GM21825 (cell line): ENCODE data around the gene SCAF11.
"Not testable (repeated sequence)": the region's sequence is repeated elsewhere in the genome, so short reads cannot be mapped to it uniquely, and the experiment has no call there.

Experiments
- ATAC-seq: cut with Tn5 transposase; IDR thresholded peaks from one replicate; pipeline ENCODE4 v1.9.1; 2021; ENCODE audit warnings: mild to moderate bottlenecking, moderate library complexity; ENCODE audit not compliant: unreplicated experiment

SCAF11 gene, protein sequence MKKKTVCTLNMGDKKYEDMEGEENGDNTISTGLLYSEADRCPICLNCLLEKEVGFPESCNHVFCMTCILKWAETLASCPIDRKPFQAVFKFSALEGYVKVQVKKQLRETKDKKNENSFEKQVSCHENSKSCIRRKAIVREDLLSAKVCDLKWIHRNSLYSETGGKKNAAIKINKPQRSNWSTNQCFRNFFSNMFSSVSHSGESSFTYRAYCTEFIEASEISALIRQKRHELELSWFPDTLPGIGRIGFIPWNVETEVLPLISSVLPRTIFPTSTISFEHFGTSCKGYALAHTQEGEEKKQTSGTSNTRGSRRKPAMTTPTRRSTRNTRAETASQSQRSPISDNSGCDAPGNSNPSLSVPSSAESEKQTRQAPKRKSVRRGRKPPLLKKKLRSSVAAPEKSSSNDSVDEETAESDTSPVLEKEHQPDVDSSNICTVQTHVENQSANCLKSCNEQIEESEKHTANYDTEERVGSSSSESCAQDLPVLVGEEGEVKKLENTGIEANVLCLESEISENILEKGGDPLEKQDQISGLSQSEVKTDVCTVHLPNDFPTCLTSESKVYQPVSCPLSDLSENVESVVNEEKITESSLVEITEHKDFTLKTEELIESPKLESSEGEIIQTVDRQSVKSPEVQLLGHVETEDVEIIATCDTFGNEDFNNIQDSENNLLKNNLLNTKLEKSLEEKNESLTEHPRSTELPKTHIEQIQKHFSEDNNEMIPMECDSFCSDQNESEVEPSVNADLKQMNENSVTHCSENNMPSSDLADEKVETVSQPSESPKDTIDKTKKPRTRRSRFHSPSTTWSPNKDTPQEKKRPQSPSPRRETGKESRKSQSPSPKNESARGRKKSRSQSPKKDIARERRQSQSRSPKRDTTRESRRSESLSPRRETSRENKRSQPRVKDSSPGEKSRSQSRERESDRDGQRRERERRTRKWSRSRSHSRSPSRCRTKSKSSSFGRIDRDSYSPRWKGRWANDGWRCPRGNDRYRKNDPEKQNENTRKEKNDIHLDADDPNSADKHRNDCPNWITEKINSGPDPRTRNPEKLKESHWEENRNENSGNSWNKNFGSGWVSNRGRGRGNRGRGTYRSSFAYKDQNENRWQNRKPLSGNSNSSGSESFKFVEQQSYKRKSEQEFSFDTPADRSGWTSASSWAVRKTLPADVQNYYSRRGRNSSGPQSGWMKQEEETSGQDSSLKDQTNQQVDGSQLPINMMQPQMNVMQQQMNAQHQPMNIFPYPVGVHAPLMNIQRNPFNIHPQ (N-terminal part only)

GRCh38 chr12:45990468-45991283 is at the start of gene SCAF11:
Gene SCAF11 (minus strand): TSS chr12:45990574. CDS start chr12:45964167, 26,407 bp downstream.
- ATAC-seq = peak; percentile 68

- ATAC-seq = not testable (repeated sequence)
Observed at GRCh38 chr12:46037066-46037465, 46.7 kb upstream of the SCAF11 start.

GRCh38 chr12:46027172-46027571 is 36.8 kb upstream of the SCAF11 start:
- ATAC-seq = no peak

- no peak for ATAC-seq
Observed at GRCh38 chr12:46024099-46024498, 33.7 kb upstream of the SCAF11 start.

DNA sequence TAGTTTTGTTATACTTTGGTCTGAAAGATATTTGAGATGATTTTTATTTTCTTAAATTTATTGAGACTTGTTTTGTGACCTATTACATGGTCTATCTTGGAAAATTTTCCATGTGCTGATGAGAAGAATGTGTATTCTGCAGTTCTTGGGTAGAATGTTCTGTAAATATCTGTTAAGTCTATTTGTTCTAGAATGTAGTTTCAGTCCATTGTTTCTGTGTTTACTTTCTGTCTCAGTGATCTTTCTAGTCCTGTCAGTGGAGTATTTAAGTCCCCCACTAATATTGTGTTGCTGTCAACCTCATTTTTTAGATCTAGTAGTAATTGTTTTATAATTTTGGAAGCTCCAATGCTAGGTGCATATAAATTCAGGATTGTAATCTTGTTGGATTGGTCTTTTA is 30.4 kb upstream of the SCAF11 start:
- ATAC-seq = no peak

GRCh38 chr12:46018712-46019111 is 28.3 kb upstream of the SCAF11 start:
- not testable (repeated sequence) for ATAC-seq

DNA sequence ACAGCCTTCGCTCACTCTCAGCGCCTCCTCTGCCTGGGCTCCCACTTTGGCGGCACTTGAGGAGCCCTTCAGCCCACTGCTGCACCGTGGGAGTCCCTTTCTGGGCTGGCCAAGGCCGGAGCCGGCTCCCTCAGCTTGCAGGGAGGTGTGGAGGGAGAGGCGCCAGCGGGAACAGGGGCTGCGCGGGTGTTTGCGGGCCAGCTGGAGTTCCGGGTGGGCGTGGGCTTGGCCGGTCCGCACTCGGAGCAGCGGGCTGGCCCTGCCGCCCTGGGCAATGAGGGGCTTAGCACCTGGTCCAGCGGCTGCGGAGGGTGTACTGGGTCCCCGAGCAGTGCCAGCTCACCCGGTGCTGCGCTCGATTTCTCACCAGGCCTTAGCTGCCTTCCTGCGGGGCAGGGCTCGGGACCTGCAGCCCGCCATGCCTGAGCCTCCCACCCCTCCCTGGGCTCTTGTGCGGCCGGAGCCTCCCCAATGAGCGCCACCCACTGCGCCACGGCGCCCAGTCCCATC is 27.5 kb upstream of the SCAF11 start:
- not testable (repeated sequence) for ATAC-seq

DNA sequence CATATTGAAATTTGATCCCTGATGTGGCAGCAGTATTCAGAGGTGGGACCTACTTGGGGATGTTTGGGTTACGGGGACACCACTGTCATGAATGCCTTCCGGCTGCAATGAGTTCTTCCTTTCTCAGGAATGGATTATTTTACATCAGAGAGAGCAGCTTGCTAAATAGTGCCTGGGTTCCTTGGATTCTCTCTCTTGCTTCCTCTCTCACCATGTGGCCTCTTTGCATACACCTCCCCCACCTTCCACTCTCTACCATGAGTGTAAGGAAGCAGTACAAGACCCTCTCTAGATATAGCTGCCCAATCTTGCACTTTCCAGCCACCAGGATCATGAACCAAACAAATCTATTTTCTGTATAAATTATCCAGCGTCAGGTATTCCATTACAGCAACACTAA is 15.4 kb upstream of the SCAF11 start:
- no peak for ATAC-seq

DNA sequence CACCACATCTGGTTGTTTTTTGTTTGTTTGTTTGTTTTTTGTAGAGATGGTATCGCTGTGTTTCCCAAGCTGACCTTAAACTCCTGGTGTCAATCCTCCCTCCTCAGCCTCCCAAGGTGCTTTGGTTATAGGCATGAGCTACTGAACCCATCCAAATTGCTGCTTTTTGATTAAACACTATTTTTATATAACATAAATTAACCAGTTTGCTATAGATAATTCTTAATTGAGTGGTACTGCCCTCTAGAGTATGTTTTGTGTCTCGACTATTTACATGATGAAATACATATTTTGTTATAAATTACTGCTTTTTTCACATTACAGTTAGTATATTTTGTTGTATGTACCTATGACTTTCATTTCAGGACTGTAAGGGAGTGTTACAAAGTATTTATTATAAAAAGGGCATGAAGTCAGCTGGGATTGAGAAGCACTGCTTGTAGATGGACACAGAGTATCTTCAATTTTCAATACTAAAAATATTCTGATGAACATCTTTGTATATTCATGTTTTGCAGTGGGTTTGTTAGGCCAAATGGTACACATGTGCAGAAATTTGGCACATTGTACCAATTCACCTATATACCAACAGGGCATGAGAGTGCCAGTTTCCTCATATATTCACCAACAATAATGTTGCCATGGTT is 14.9 kb upstream of the SCAF11 start:
- no peak for ATAC-seq

GRCh38 chr12:46004715-46005114 is 14.3 kb upstream of the SCAF11 start:
- ATAC-seq = no peak

GRCh38 chr12:46000076-46000475 is 9.7 kb upstream of the SCAF11 start:
- not testable (repeated sequence) for ATAC-seq

DNA sequence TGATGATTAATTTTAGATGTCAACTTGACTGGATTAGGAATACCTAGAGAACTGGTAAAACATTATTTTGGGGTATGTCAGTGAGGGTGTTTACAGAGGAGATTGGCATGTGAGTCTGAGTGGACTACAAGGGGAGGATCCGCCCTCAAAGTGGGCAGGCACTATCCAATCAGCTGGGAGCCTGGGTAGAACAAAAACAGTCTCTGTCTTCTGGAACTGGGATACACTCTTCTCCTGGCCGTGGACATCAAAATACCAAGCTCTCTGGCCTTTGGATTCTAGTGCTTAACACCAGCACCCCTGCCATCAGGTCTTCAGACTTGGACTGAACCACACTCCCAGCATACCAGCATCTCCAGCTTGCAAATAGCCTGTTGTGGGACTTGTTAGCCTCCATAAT is 4.4 kb upstream of the SCAF11 start:
- ATAC-seq = no peak

DNA sequence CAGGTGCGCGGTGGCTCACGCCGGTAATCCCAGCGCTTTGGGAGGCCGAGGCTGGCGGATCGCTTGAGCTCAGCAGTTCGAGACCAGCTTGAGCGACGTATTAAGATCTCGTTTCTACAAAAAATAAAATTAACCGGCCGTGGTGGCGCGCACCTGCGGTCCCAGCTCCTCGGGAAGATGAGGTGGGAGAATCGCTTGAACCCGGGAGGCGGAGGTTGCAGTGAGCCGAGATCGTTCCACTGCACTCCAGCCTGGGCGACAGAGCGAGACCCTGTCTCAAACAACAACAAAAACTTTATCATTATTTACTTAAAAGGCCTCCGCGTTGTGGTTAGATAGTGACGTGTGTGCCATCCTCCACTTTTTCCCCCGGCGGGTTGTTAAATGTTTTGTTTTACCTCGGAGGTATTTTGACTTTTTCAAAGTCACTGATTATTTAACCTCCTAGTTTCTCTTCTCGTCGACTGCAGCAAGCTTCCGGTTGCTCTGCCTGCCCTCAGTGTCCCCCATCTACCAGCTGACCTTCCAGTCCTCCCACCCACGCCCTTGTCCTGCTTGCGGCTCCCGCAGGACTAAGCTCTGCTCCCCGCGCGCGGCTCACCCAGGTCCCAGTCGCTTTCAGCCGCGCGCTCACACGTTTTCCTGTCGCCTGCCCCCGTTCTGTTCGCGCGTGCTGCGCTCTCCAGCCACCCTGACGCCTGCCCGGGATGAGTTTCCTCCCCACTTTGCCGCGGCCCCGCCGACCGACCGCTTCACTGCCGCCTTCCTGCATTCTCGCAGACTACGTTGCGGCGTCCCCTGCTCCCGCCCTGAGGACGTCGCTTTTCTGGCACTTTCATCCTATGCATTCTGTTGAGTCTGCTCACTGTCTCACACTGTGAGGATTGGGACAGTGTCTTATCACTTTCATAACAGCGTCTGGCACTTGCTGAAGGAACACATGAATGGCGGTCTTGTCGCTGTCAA is 1.2 kb upstream of the SCAF11 start:
- ATAC-seq = peak; percentile 24

DNA sequence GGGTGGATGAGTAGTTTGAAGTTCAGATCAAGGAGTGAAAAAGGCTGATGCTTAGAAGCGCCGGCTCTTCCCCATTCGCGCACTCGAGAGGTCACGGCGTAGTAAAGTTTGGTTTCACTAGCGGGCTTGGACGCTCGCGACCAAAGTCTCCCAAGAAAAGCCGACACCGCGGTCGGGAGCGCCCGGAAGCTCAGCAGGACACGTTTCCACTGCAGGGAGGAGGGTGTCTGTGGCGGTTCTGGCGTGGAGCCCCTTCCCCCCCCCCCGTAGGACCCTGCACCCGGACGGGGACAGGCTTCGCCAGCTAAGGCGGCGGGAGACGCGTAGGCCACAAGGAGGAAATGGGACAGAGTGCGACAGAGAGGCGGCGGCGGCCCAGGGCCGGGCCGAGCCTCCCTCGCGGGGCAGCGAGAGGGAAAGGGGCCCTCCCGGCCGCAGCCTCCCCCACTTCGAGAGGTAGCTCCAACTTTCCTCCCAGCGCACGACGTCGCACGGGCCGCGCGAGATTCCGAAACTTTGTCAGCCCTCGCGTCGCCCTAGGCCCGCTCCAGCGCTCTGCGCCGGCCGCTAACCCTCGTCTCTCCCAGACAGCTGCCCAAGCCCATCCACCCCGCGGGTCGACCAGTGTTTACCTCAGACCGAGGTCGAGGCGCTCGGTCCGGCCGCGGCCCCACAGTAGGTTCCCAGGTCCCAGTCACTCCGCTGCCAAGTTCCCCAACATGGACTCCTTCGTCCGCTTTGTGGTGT is 480 bp downstream of the SCAF11 start:
- ATAC-seq = peak; percentile 21

DNA sequence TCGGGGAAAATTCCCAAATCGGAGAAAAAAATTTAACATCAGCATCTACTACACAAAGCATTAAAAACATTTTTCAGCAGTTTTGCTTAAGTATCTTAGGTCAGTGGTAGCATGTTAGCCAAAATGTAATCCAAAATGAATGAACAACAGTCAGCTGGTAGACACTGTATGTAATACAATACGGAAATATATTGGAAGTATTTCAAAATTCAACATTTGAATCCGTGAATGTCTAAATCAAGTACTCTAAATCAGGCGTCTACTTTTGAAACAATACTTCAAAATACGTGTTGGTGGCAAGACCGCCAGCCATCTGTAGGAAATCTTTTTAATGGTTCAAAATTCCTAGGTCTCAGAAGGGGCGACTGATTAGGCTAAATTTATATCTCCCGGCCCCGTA is 1.1 kb downstream of the SCAF11 start:
- ATAC-seq = no peak

DNA sequence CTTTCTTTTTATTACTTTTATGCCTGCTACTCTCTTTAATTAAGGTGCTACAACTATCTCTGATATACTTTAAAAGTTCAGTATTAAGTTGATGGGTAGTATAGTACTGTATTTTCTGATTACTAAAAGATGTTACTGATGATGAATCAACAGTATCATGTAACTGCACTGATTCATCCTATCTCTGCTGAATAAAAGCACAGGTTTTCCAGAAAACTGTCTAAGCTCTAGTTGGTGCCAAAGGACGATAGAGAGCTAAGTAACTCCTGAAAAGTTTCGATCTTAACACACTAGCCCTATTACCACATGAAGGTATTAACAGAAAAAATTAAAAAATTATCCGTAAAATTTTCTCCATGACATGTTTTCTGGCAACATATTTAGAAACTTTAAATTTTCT is 2.1 kb downstream of the SCAF11 start:
- no peak for ATAC-seq

- ATAC-seq = no peak
Observed at GRCh38 chr12:45987340-45987727, 3.0 kb downstream of the SCAF11 start.
